Gastrocnemius medialis (tissue), 4 donors: ENCODE data around the gene CEP112. TPM values are rescaled to one million over a fixed set of nuclear protein-coding genes. Genes with fewer than 3 reads are reported as not detected.
"Not testable (repeated sequence)": the region's sequence is repeated elsewhere in the genome, so short reads cannot be mapped to it uniquely, and the experiment has no call there.

ENCODE experiments used
- ATAC-seq, 2 donors: fragments of 150-250 bp; one replicate each; pipeline ENCODE4 v1.9.1; 2016
- DNase-seq, 2 donors: peaks; one replicate each; pipeline ENCODE4 v3.0.0-alpha.2; 2019
- H3K27ac ChIP-seq, 4 donors: fragments of 200-600 bp; sonication (generic); 1 replicate in 1 of 4; 2 replicates in 3 of 4; pipeline ENCODE4 v1.5.1; 2016 to 2018; ENCODE audit warnings: mild to moderate bottlenecking in 2 of 4, moderate library complexity in 1 of 4
- H3K27me3 ChIP-seq, 3 donors: fragments of 200-600 bp; sonication (generic) in 2 of 3; 1 replicate in 1 of 3; 2 replicates in 2 of 3; pipeline versions ENCODE4 v1.5.1 to v1.6.0; 2016 to 2019; ENCODE audit warnings: mild to moderate bottlenecking in 1 of 3, moderate library complexity in 1 of 3
- H3K36me3 ChIP-seq, 2 donors: fragments of 200-600 bp; sonication (generic) in 1 of 2; one replicate each; pipeline ENCODE4 v1.5.1; 2017 to 2018
- H3K4me1 ChIP-seq, 2 donors: fragments of 200-600 bp; sonication (generic) in 1 of 2; one replicate each; pipeline ENCODE4 v1.5.1; 2016 to 2017; ENCODE audit warnings: mild to moderate bottlenecking in 2 of 2
- H3K4me3 ChIP-seq, 4 donors: fragments of 200-600 bp; sonication (generic) in 3 of 4; 1 replicate in 1 of 4; 2 replicates in 3 of 4; pipeline ENCODE4 v1.5.1; 2016 to 2019; ENCODE audit warnings: mild to moderate bottlenecking in 2 of 4
- H3K9me3 ChIP-seq, 3 donors: fragments of 200-600 bp; sonication (generic) in 2 of 3; 1 replicate in 1 of 3; 2 replicates in 2 of 3; pipeline ENCODE4 v1.5.1; 2016 to 2019
- POLR2A ChIP-seq, 2 donors: fragments of 450-650 bp; IDR thresholded peaks; one replicate each; pipeline ENCODE4 v1.6.1; 2017; ENCODE audit warnings: antibody characterized with exemption in 2 of 2, mild to moderate bottlenecking in 2 of 2, moderate library complexity in 2 of 2
- in situ Hi-C, 4 donors: fragments of 200-750 bp; cut with MboI; loops; one replicate each; pipeline versions ENCODE4 v1.15.0 to v1.8.0; 2017; ENCODE audit warnings: low sequenced_read_pairs in 4 of 4
- intact Hi-C: fragments of 100-400 bp; cut with DNase I; formaldehyde crosslinking; loops from one replicate; pipeline ENCODE4 v1.15.1; 2023; ENCODE audit warnings: low total_unique reads
- total RNA-seq, 4 donors: library from RNA; depleted of rRNA; stranded (reverse); fragments of >200 nt; gene quantifications; one replicate each; pipeline versions ENCODE4 v1.1.0 to v1.2.3, GENCODE V29; 2016
- TF ChIP-seq, protein P1 (sequence below), 5 experiments: fragments of 450-650 bp in 3 of 5; fragments of 200-600 bp in 2 of 5; sonication (generic) in 2 of 5; IDR thresholded peaks in 4 of 5; conservative IDR thresholded peaks in 1 of 5; 1 replicate in 4 of 5; 2 replicates in 1 of 5; pipeline ENCODE4 v1.5.1; 2016 to 2019; ENCODE audit warnings: antibody characterized with exemption in 5 of 5, mild to moderate bottlenecking in 3 of 5, moderate library complexity in 3 of 5

Gene CEP112
- total RNA-seq, 4 donors from 2014 or later: 6.1 to 8.7 (median 7.1) TPM

DNA sequence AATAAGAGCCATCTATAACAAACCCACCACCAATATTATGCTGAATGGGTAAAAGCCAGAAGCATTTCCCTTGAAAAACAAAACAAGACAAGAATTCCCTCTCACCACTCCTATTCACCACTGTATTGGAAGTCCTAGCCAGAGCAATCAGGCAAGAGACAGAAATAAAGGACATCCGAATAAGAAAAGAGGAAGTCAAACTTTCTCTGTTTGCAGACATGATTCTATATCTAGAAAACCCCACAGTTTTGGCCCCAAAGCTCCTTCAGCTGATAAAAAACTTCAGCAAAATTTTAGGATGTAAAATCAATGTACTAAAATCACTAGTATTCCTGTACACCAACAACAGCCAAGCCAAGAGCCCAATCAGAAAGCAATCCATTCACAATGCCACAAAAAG, 358.7 kb downstream of the CEP112 start:
- Histone ChIP-seq H3K4me3 (no peak overlapping the region), H3K27me3 (no peaks in the 10 kb centered on the region), H3K9me3 (peaks cover 0 to 5% (median 0%) of the 10 kb centered on the region in 3 donors), H3K27ac (no peak overlapping the region), H3K4me1 (no peaks in the 10 kb centered on the region), H3K36me3 (no peaks in the 10 kb centered on the region)
- TF ChIP-seq, protein P1, sequence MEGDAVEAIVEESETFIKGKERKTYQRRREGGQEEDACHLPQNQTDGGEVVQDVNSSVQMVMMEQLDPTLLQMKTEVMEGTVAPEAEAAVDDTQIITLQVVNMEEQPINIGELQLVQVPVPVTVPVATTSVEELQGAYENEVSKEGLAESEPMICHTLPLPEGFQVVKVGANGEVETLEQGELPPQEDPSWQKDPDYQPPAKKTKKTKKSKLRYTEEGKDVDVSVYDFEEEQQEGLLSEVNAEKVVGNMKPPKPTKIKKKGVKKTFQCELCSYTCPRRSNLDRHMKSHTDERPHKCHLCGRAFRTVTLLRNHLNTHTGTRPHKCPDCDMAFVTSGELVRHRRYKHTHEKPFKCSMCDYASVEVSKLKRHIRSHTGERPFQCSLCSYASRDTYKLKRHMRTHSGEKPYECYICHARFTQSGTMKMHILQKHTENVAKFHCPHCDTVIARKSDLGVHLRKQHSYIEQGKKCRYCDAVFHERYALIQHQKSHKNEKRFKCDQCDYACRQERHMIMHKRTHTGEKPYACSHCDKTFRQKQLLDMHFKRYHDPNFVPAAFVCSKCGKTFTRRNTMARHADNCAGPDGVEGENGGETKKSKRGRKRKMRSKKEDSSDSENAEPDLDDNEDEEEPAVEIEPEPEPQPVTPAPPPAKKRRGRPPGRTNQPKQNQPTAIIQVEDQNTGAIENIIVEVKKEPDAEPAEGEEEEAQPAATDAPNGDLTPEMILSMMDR (IDR thresholded peaks at IDR 0.05 in 4 of 5, conservative IDR thresholded peaks at IDR 0.05 in 1 of 5): no peak
- no peak for TF ChIP-seq POLR2A (IDR thresholded peaks at IDR 0.05)
- intact Hi-C loops: no loop called here
- no peak for ATAC-seq
- in situ Hi-C loops: no loop called here
- DNase-seq: no peak

DNA sequence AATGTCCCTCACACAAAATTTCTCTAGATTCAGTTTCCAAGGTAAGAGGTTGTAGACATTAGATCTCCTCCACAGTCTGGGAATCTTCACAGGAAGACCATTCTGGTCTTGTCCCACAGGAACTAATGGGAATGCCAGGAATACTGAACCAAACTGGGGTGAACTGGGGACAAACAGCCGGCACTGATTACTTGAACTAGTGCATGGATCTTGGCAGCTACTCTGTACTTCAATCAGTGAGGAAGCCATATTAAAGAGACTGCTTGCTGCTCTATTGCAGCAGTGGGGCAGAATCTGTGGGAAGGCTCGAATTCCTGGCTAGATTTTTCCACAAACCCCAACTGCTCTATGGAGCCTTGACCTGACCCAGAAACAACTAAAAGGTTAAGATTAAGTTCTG, 361.6 kb downstream of the CEP112 start:
- H3K4me3 ChIP-seq: no peak overlapping the region
- H3K27ac ChIP-seq: no peak overlapping the region
- H3K4me1 ChIP-seq: no peaks in the 10 kb centered on the region
- TF ChIP-seq, protein P1 (IDR thresholded peaks at IDR 0.05 in 4 of 5, conservative IDR thresholded peaks at IDR 0.05 in 1 of 5): no peak
- no peak for TF ChIP-seq POLR2A (IDR thresholded peaks at IDR 0.05)
- H3K27me3 ChIP-seq: no peaks in the 10 kb centered on the region
- intact Hi-C loops: no loop called here
- no peak for DNase-seq
- no peaks in the 10 kb centered on the region for H3K36me3 ChIP-seq
- H3K9me3 ChIP-seq: peaks cover 0 to 5% (median 0%) of the 10 kb centered on the region in 3 donors
- no peak for ATAC-seq
- in situ Hi-C loops: no loop called here

DNA sequence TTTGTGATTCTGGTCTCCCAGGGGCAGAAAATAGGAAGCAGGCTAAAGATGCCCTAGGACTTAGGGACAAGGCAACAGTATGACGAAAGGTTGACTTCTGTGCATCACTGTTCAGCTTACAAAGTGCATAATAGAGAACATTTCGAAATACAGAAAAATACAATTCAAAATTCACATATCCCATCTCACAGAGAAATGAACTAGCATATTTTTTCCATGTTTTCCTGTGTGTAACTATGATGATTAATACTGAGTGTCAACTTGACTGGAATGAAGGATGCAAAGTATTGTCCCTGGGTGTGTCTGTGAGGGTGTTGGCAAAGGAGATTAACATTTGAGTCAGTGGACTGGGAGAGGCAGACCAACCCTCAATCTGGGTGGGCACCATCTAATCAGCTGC, 365.4 kb downstream of the CEP112 start:
- in situ Hi-C loops, intact Hi-C loops, H3K9me3 ChIP-seq, H3K36me3 ChIP-seq, H3K4me3 ChIP-seq, H3K27ac ChIP-seq, ATAC-seq, H3K4me1 ChIP-seq, DNase-seq, H3K27me3 ChIP-seq: not testable (repeated sequence)

DNA sequence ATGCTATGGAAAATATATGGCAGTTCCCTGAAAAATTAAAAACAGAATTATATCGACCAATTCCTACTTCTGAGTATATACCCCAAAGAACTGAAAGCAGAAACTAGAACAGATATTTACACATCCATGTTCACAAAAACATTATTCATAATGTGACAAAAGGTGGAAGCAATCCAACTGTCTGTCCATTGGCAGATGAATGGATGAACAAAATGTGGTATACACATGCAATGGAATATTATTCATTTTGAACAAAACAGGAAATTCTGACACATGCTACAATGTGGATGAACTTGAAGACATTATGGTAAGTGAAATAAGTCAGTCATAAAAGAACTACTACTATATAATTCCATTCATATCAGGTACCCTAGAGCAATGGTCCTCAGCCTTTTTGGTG, 367.0 kb downstream of the CEP112 start:
- ATAC-seq (no peak), DNase-seq (no peak)
- in situ Hi-C loops: loop anchor here in 1 of 4 donors (25.0 kb wide), 1 partner anchor 113 kb away; no protein-coding TSS in a partner anchor
- no peaks in the 10 kb centered on the region for H3K27me3 ChIP-seq
- no peak overlapping the region for H3K27ac ChIP-seq
- no peak overlapping the region for H3K4me3 ChIP-seq
- no peaks in the 10 kb centered on the region for H3K4me1 ChIP-seq
- H3K9me3 ChIP-seq: no peaks in the 10 kb centered on the region
- TF ChIP-seq, protein P1 (IDR thresholded peaks at IDR 0.05 in 4 of 5, conservative IDR thresholded peaks at IDR 0.05 in 1 of 5): no peak
- no peak for TF ChIP-seq POLR2A (IDR thresholded peaks at IDR 0.05)
- H3K36me3 ChIP-seq: no peaks in the 10 kb centered on the region
- intact Hi-C loops: no loop called here

DNA sequence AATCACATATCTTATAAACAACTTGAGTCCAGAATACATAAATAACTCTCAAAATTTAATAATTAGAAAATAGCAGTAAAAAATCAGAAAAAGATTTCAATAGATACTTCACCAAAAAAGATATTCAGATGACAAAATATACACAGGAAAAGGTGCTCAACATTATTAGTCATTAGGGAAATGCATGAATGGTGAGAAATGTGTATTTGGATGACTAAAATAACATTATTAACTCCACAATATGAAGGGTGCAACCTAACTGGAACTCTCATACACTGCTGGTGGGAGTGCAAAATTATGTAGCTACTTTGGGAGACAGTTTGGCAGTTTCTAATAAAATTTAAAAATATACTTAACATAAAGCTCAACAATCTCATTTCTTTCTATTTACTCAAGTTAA, 368.2 kb downstream of the CEP112 start:
- no peak for TF ChIP-seq POLR2A (IDR thresholded peaks at IDR 0.05)
- TF ChIP-seq, protein P1 (IDR thresholded peaks at IDR 0.05 in 4 of 5, conservative IDR thresholded peaks at IDR 0.05 in 1 of 5): no peak
- no peaks in the 10 kb centered on the region for H3K9me3 ChIP-seq
- ATAC-seq (no peak), DNase-seq (no peak)
- in situ Hi-C loops: loop anchor here in 1 of 4 donors (25.0 kb wide), 1 partner anchor 111 kb away; no protein-coding TSS in a partner anchor
- no peak overlapping the region for H3K27ac ChIP-seq
- intact Hi-C loops: no loop called here
- no peaks in the 10 kb centered on the region for H3K27me3 ChIP-seq
- H3K4me1 ChIP-seq: no peaks in the 10 kb centered on the region
- no peak overlapping the region for H3K4me3 ChIP-seq
- H3K36me3 ChIP-seq: no peaks in the 10 kb centered on the region
